GM12878 (cell line): Measurements from ENCODE around the gene GPC3. TPM values are rescaled to one million over a fixed set of nuclear protein-coding genes. Genes with fewer than 3 reads are reported as not detected.

ENCODE experiments used
- ATAC-seq: fragments of 200-7000 bp; cut with Tn5 transposase; 3 replicates; pipeline ENCODE4 v1.9.1; 2020; ENCODE audit warnings: mild to moderate bottlenecking, moderate library complexity
- BruUV-seq: library from RNA; stranded (reverse); fragments of 400-500 nt; replicated peaks from 2 replicates; lab custom pipeline; 2021; lab: Mats Ljungman, UMichigan
- CTCF ChIA-PET: fragments of 300-600 bp; sonication (Branson Sonifier 250); formaldehyde crosslinking; extraction: SDS; loops from one replicate; lab custom pipeline; 2021; ENCODE audit warnings: inconsistent platforms; lab: Yijun Ruan, JAX
- POLR2A ChIA-PET: fragments of 350-600 bp; formaldehyde crosslinking; extraction: SDS; loops from one replicate; lab custom pipeline; 2021; ENCODE audit warnings: inconsistent platforms; lab: Charles Lee
- RAD21 ChIA-PET: fragments of 300-600 bp; sonication (Branson Sonifier 250); formaldehyde crosslinking; loops from one replicate; lab custom pipeline; 2023; ENCODE audit warnings: antibody characterized with exemption; ENCODE audit not compliant: unreplicated experiment; lab: Charles Lee
- SMC1A ChIA-PET: fragments of 300-600 bp; sonication (Branson Sonifier 250); formaldehyde crosslinking; loops from one replicate; lab custom pipeline; 2023; ENCODE audit not compliant: unreplicated experiment, uncharacterized antibody; lab: Charles Lee
- DNase-seq: peaks from one replicate; pipeline ENCODE4 v3.0.0-alpha.2; 2011; ENCODE audit warnings: low read depth, low spot score
- FAIRE-seq: peaks from 3 replicates; lab custom pipeline; 2011; peaks lifted over from hg19 to GRCh38; lab: Jason Lieb, UNC
- H2AFZ ChIP-seq: 2 replicates; pipeline ENCODE4 v1.6.0; 2011; ENCODE audit warnings: low read depth, low read length, control low read depth; ENCODE audit not compliant: control insufficient read depth
- H3K27ac ChIP-seq: 2 replicates; pipeline ENCODE4 v1.5.1; 2011; ENCODE audit warnings: control low read depth; ENCODE audit not compliant: control insufficient read depth, insufficient read depth
- H3K27me3 ChIP-seq, 2 experiments: replicated peaks in 1 of 2; 2 replicates each; pipeline versions ENCODE4 v1.6.0 to v1.6.1; 2011; ENCODE audit warnings: low read length in 1 of 2; ENCODE audit not compliant: control insufficient read depth in 2 of 2, insufficient read depth in 2 of 2
- H3K36me3 ChIP-seq, 2 experiments: 2 replicates each; pipeline ENCODE4 v1.5.1; 2011; ENCODE audit warnings: low read length in 1 of 2; ENCODE audit not compliant: control insufficient read depth in 2 of 2, insufficient read depth in 2 of 2
- H3K4me1 ChIP-seq: 2 replicates; pipeline ENCODE4 v1.6.1; 2011; ENCODE audit warnings: mild to moderate bottlenecking, low read length, moderate library complexity, mixed read lengths; ENCODE audit not compliant: control insufficient read depth, insufficient read depth
- H3K4me2 ChIP-seq: 2 replicates; pipeline ENCODE4 v1.6.0; 2011; ENCODE audit warnings: control low read depth; ENCODE audit not compliant: control insufficient read depth, insufficient read depth
- H3K4me3 ChIP-seq: fragments of 200-600 bp; sonication (generic); 2 replicates; pipeline ENCODE4 v1.5.1; 2016
- H3K79me2 ChIP-seq: 2 replicates; pipeline ENCODE4 v1.6.0; 2011; ENCODE audit warnings: low read length; ENCODE audit not compliant: control insufficient read depth, insufficient read depth
- H3K9ac ChIP-seq: 2 replicates; pipeline ENCODE4 v1.8.0; 2011; ENCODE audit warnings: low read length, control low read depth, mixed read lengths; ENCODE audit not compliant: control insufficient read depth, insufficient read depth
- H3K9me3 ChIP-seq: replicated peaks from 3 replicates; pipeline ENCODE4 v1.5.1; 2011; ENCODE audit warnings: mild to moderate bottlenecking, low read length; ENCODE audit not compliant: control insufficient read depth, insufficient read depth
- H4K20me1 ChIP-seq: 2 replicates; pipeline ENCODE4 v1.6.0; 2011; ENCODE audit not compliant: control insufficient read depth, insufficient read depth
- BMI1 ChIP-seq: fragments of 450-650 bp; IDR thresholded peaks from 2 replicates; pipeline ENCODE4 v1.6.1; 2016; ENCODE audit warnings: mild to moderate bottlenecking, moderate library complexity, borderline replicate concordance
- ESRRA ChIP-seq: IDR thresholded peaks from 2 replicates; pipeline ENCODE4 v1.6.1; 2012; ENCODE audit warnings: mild to moderate bottlenecking, low read length, improper control_type of control experiment
- HDGF ChIP-seq: fragments of 450-650 bp; IDR thresholded peaks from 2 replicates; pipeline ENCODE4 v1.6.1; 2016; ENCODE audit warnings: antibody characterized with exemption
- MYC ChIP-seq: IDR thresholded peaks from 2 replicates; pipeline ENCODE4 v1.6.1; 2011; ENCODE audit warnings: mild to moderate bottlenecking, low read length, moderate library complexity, inconsistent platforms; ENCODE audit not compliant: insufficient read depth, insufficient replicate concordance, insufficient read length, severe bottlenecking
- PAX5 ChIP-seq: IDR thresholded peaks from 2 replicates; pipeline ENCODE4 v1.6.1; 2011; ENCODE audit warnings: low read depth, low read length, borderline replicate concordance
- RELA ChIP-seq: fragments of 450-650 bp; IDR thresholded peaks from 2 replicates; pipeline ENCODE4 v1.8.0; 2014; ENCODE audit warnings: borderline replicate concordance; ENCODE audit not compliant: partially characterized antibody
- RUNX3 ChIP-seq: IDR thresholded peaks from 2 replicates; pipeline ENCODE4 v1.6.1; 2012; ENCODE audit warnings: low read length, inconsistent platforms
- SMAD5 ChIP-seq: IDR thresholded peaks from 2 replicates; pipeline ENCODE4 v1.6.1; 2016; ENCODE audit warnings: antibody characterized with exemption, low read depth
- WGBS: methylation state at CpG from one replicate; pipeline ENCODE4 v1.1.6; 2016; ENCODE audit warnings: low lambda C conversion rate; ENCODE audit not compliant: insufficient replicate concordance, insufficient coverage; ENCODE audit errors: missing lambda C conversion rate; 5-methylcytosine and 5-hydroxymethylcytosine counted together
- in situ Hi-C: fragments of 300-500 bp; cut with MboI; formaldehyde crosslinking; loops from 9 replicates; pipeline ENCODE4 v1.14.3; 2018; ENCODE audit warnings: mixed read lengths
- intact Hi-C: fragments of 100-400 bp; cut with micrococcal nuclease; formaldehyde crosslinking; loops from one replicate; pipeline ENCODE4 v1.14.2; 2022; ENCODE audit not compliant: unreplicated experiment
- polyA plus RNA-seq, 11 experiments: library from polyadenylated mRNA; depleted of rRNA in 4 of 11; unstranded in 6 of 11; stranded (reverse) in 5 of 11; fragments of >200 nt; fragmentation: Nextera tagmentation in 4 of 11; fragmentation: Illumina TruSeq in 1 of 11; extraction: Ambion mirVana in 4 of 11; extraction: Trizol in 1 of 11; gene quantifications; 1 replicate in 1 of 11; 2 replicates in 10 of 11; pipeline versions ENCODE4 v1.2.1 to v1.2.3, GENCODE V29; 2011 to 2016; ENCODE audit warnings: inconsistent platforms in 2 of 11, missing spikeins in 2 of 11, low read depth in 1 of 11
- total RNA-seq, 4 experiments: library from RNA; depleted of rRNA in 3 of 4; stranded (reverse); fragments of >200 nt in 3 of 4; fragmentation: Illumina TruSeq in 1 of 4; extraction: Trizol in 1 of 4; gene quantifications; 2 replicates each; pipeline versions ENCODE4 v1.2.1 to v1.2.3, GENCODE V29; 2013 to 2021
- TF ChIP-seq, protein P1 (sequence below): IDR thresholded peaks from 2 replicates; pipeline ENCODE4 v1.6.1; 2012; ENCODE audit warnings: low read depth, low read length, improper control_type of control experiment
- TF ChIP-seq, protein P2 (sequence below): fragments of 450-650 bp; IDR thresholded peaks from 2 replicates; pipeline ENCODE4 v1.6.1; 2016; ENCODE audit warnings: mild to moderate bottlenecking

The GPC3 gene
- total and polyA plus RNA-seq, 10 of the 15 experiments (the other 5 are each of a cell fraction or from before 2014, with no cell fraction given) = 0.09 to 0.82 TPM; not detected in 8

DNA sequence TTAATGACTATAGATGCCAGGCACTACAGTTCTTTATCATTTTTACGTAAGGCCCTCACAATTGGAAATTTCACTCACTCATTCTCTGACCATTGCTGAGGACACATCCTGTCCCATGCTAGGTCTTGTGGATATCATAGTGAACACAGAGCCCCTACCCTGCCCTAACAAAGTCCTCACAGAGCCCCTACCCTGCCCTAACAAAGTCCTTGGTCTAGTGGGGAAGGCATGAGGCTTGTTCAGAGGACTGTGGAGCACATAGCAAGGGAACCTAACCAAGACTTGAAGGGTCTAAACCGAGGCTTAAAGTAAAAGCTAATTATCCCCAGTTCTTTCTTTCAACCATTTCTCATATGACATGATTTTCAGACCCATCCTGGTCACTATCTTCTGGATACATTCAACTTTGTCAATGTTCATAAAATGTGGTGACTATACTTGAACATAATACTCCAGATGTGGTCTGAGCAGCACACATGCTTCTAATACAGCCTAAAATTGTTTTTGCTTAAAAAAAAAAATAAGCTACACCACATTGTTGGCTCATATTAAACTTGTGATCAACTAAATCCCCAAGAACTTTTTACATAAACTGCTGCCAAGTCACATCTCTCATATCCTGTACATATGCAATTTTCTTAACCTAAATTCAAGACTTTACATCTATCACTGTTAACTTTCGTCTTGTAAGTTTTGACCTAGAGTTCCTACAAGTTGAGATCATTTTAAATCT, 77.0 kb downstream of the GPC3 start:
- no peaks in the 10 kb centered on the region for H3K79me2 ChIP-seq
- intact Hi-C loops = no loop called here
- H3K36me3 ChIP-seq = no peaks in the 10 kb centered on the region
- ChIA-PET CTCF (interaction anchor here (1.4 kb wide), 1 partner anchor 13 kb away, joined by 4 read pairs; no protein-coding TSS in a partner anchor), POLR2A (interaction anchor here (0.5 kb wide), 1 partner anchor 25 kb away, joined by 4 read pairs; no protein-coding TSS in a partner anchor), RAD21 (no interaction called here), SMC1A (interaction anchor here (1.7 kb wide), 1 partner anchor 10 kb away, joined by 5 read pairs; no protein-coding TSS in a partner anchor)
- no peaks in the 10 kb centered on the region for H4K20me1 ChIP-seq
- H3K9me3 ChIP-seq = no peaks in the 10 kb centered on the region
- H3K27ac ChIP-seq = no peak overlapping the region
- no peak for DNase-seq
- no peak for ATAC-seq
- H3K27me3 ChIP-seq = no peaks in the 10 kb centered on the region
- H3K4me2 ChIP-seq = no peak overlapping the region
- 12% methylated on average over 3 of the region's 3 CpGs for whole genome bisulfite sequencing
- in situ Hi-C loops = no loop called here
- no peak for TF ChIP-seq BMI1
- no peak for TF ChIP-seq HDGF
- no peak overlapping the region for H3K9ac ChIP-seq
- H3K4me3 ChIP-seq = no peak overlapping the region
- BruUV-seq = no TSS peak
- FAIRE-seq = no peak
- H3K4me1 ChIP-seq = no peaks in the 10 kb centered on the region
- H2AFZ ChIP-seq = no peak overlapping the region

DNA sequence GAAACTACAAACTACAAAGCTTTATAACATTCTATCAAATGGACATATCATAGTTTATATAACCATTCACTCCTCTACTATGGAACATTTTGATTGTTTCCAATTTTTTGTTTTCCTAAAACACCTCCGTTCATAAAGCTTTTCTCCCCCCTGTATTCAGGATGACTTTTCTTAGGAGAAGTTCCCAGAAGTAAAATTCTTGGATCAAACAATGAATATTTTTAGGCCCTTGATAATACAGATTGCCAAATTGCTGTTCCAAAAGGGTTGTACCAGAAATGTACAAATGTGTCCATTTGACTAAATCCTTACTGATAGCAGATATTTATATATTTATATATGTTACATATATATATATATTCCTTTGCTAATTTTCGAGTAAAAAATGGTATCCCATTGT, 77.8 kb downstream of the GPC3 start:
- RAD21 ChIA-PET = no interaction called here
- TF ChIP-seq RUNX3 (no peak), PAX5 (no peak), ESRRA (no peak), MYC (no peak), RELA (no peak), SMAD5 (no peak)
- TF ChIP-seq, protein P1, sequence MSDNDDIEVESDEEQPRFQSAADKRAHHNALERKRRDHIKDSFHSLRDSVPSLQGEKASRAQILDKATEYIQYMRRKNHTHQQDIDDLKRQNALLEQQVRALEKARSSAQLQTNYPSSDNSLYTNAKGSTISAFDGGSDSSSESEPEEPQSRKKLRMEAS = no peak
- TF ChIP-seq, protein P2, sequence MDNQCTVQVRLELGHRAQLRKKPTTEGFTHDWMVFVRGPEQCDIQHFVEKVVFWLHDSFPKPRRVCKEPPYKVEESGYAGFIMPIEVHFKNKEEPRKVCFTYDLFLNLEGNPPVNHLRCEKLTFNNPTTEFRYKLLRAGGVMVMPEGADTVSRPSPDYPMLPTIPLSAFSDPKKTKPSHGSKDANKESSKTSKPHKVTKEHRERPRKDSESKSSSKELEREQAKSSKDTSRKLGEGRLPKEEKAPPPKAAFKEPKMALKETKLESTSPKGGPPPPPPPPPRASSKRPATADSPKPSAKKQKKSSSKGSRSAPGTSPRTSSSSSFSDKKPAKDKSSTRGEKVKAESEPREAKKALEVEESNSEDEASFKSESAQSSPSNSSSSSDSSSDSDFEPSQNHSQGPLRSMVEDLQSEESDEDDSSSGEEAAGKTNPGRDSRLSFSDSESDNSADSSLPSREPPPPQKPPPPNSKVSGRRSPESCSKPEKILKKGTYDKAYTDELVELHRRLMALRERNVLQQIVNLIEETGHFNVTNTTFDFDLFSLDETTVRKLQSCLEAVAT = no peak
- TF ChIP-seq, all 136 proteins: peak for 0
- H3K36me3 ChIP-seq = no peaks in the 10 kb centered on the region
- SMC1A ChIA-PET = no interaction called here
- no peak overlapping the region for H3K9ac ChIP-seq
- H3K4me1 ChIP-seq = no peaks in the 10 kb centered on the region
- intact Hi-C loops (no loop called here), in situ Hi-C loops (no loop called here)
- DNase-seq (no peak), FAIRE-seq (no peak), ATAC-seq (no peak)
- no peak overlapping the region for H3K27ac ChIP-seq
- H4K20me1 ChIP-seq = no peaks in the 10 kb centered on the region
- no peak overlapping the region for H3K4me2 ChIP-seq
- H3K27me3 ChIP-seq = no peaks in the 10 kb centered on the region
- CTCF ChIA-PET = interaction anchor here (1.4 kb wide), 1 partner anchor 14 kb away, joined by 4 read pairs; no protein-coding TSS in a partner anchor
- no peak overlapping the region for H3K4me3 ChIP-seq
- 48% methylated on average over 2 of the region's 2 CpGs for WGBS
- no peaks in the 10 kb centered on the region for H3K79me2 ChIP-seq
- no TSS peak for BruUV-seq
- no peak overlapping the region for H2AFZ ChIP-seq
- POLR2A ChIA-PET = no interaction called here
- no peaks in the 10 kb centered on the region for H3K9me3 ChIP-seq
